ENCODE measurements around the gene FBXL3.

- TF ChIP-seq EZH2 (IDR thresholded peaks at IDR 0.05; ENCODE audit: low read length, missing control alignments), result no peak
- no peak for TF ChIP-seq CTCF (conservative IDR thresholded peaks at IDR 0.05 in 1 of 2, IDR thresholded peaks at IDR 0.05 in 1 of 2; ENCODE audit: low read depth in 1 of 2, low read length in 2 of 2)
Observed at GRCh38 chr13:77042566-77043177, 15.7 kb upstream of the FBXL3 start.
